HepG2 (cell line): Measurements from ENCODE around the gene SLC2A10. TPM values are rescaled to one million over a fixed set of nuclear protein-coding genes. Genes with fewer than 3 reads are reported as not detected.

Source experiments
- KLF16 ChIP-seq, 2 experiments: sonication (generic) in 1 of 2; formaldehyde crosslinking in 1 of 2; IDR thresholded peaks; 2 replicates each; pipeline versions ENCODE4 v1.6.1 to v1.8.0; 2016 to 2023; ENCODE audit warnings: missing genetic modification reagents in 2 of 2, missing compliant biosample characterization in 1 of 2
- LCORL ChIP-seq, 2 experiments: fragments of 450-650 bp in 1 of 2; sonication (generic) in 1 of 2; formaldehyde crosslinking in 1 of 2; IDR thresholded peaks; 2 replicates each; pipeline versions ENCODE4 v1.5.0 to v1.6.1; 2017 to 2020; ENCODE audit warnings: antibody characterized with exemption in 1 of 2, missing genetic modification reagents in 1 of 2
- POLR2G ChIP-seq: fragments of 200-400 bp; formaldehyde crosslinking; IDR thresholded peaks from 2 replicates; pipeline ENCODE4 v1.6.1; 2018; ENCODE audit warnings: mild to moderate bottlenecking, low read depth, low read length, moderate library complexity
- RBM22 ChIP-seq: fragments of 200-400 bp; formaldehyde crosslinking; optimal IDR thresholded peaks from 2 replicates; pipeline ENCODE3; 2017; ENCODE audit warnings: mild to moderate bottlenecking, low read length, moderate library complexity
- REL ChIP-seq: sonication (generic); formaldehyde crosslinking; conservative IDR thresholded peaks from 2 replicates; pipeline ENCODE4 v1.8.0; 2022; ENCODE audit warnings: mild to moderate bottlenecking, missing genetic modification reagents, moderate library complexity
- SIX4 ChIP-seq: sonication (generic); formaldehyde crosslinking; IDR thresholded peaks from 2 replicates; pipeline ENCODE4 v1.4.0; 2020; ENCODE audit warnings: missing genetic modification reagents
- TBL1XR1 ChIP-seq: fragments of 150-350 bp; IDR thresholded peaks from 2 replicates; pipeline ENCODE4 v1.6.1; 2014; ENCODE audit warnings: borderline replicate concordance, low read length; ENCODE audit not compliant: partially characterized antibody
- ZNF441 ChIP-seq: sonication (generic); formaldehyde crosslinking; IDR thresholded peaks from 2 replicates; pipeline ENCODE4 v1.7.0; 2021; ENCODE audit warnings: missing genetic modification reagents, borderline replicate concordance
- ZNF703 ChIP-seq: sonication (generic); formaldehyde crosslinking; IDR thresholded peaks from 2 replicates; pipeline ENCODE4 v1.5.1; 2020; ENCODE audit warnings: missing genetic modification reagents, mild to moderate bottlenecking, moderate library complexity, borderline replicate concordance
- polyA plus RNA-seq, 8 experiments: library from polyadenylated mRNA; depleted of rRNA in 3 of 8; stranded (reverse) in 7 of 8; unstranded in 1 of 8; fragments of >200 nt; fragmentation: Illumina TruSeq in 4 of 8; extraction: Trizol in 4 of 8; gene quantifications; 2 replicates each; pipeline versions ENCODE4 v1.2.1 to v1.2.3, GENCODE V29; 2011 to 2016; ENCODE audit warnings: low read depth in 4 of 8, missing spikeins in 1 of 8, mixed read lengths in 1 of 8; ENCODE audit not compliant: insufficient read depth in 1 of 8
- total RNA-seq, 5 experiments: library from RNA; depleted of rRNA; stranded (reverse); fragments of >200 nt; fragmentation: Illumina TruSeq; extraction: Trizol; gene quantifications; 2 replicates each; pipeline ENCODE4 v1.2.3, GENCODE V29; 2016; ENCODE audit warnings: low read depth in 1 of 5
- TF ChIP-seq, protein P1 (sequence below), 2 experiments: fragments of 450-650 bp in 1 of 2; sonication (generic) in 1 of 2; formaldehyde crosslinking in 1 of 2; IDR thresholded peaks; 2 replicates each; pipeline versions ENCODE4 v1.6.1 to v1.8.0; 2016 to 2022; ENCODE audit warnings: antibody characterized with exemption in 1 of 2, mild to moderate bottlenecking in 1 of 2, missing genetic modification reagents in 1 of 2
- TF ChIP-seq, protein P2 (sequence below): sonication (generic); formaldehyde crosslinking; conservative IDR thresholded peaks from 2 replicates; pipeline ENCODE4 v1.4.0; 2020; ENCODE audit warnings: missing genetic modification reagents
- TF ChIP-seq, protein P3 (sequence below): sonication (generic); formaldehyde crosslinking; IDR thresholded peaks from 2 replicates; pipeline ENCODE4 v1.4.0; 2020; ENCODE audit warnings: missing genetic modification reagents, borderline replicate concordance
- TF ChIP-seq, protein P4 (sequence below): IDR thresholded peaks from 2 replicates; pipeline ENCODE4 v1.6.1; 2012; ENCODE audit warnings: inconsistent platforms

SLC2A10 gene
- total and polyA plus RNA-seq, 2 of the 13 experiments (the other 11 are each of a cell fraction or from before 2014, with no cell fraction given): 16.0 to 18.4 TPM

DNA sequence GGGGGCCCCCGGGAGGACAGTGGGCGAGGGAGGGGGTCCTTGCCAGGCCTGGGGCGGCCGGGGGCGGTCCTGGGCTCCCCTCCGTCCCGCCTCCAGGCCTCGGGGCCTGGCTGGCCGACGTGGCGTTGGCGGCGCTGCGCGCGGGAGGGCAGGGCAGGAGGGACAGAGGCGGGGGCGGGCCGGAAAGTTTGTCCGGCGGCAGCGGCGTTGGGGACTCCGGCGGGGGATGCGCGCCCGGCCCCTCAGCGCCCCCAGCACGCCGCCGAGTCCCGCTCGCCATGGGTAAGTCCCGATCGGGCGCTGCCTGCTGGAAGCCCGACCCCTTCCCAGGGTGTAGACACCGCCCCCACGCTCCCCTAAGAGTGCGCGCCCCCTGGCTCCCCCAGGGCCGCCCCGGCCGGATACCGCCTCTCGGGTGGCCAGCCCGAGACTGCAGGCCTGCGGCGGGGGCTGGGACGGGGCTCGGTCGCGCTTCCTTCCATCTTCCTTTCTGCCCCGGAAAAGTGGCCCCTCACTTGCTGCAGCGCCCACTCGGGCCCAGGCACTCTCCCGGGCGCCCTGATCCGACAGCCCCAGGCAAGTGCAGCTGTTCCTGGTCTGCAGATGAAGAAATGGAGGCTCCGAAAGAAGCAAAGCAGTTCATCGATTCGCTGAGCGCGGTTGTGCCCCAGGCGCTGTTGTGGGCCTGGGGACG, at the start of gene SLC2A10 (continued):
- TF ChIP-seq RBM22 (no peak), TBL1XR1 (no peak), REL (CRISPR knock-in tag) (peak; percentile 98), LCORL (IDR thresholded peaks at IDR 0.05) (no peak), LCORL (CRISPR knock-in tag; IDR thresholded peaks at IDR 0.05) (peak; percentile 88), KLF16 (CRISPR knock-in tag; IDR thresholded peaks at IDR 0.05) (peak; percentile 77 to 84; a peak in 2 of 4 replicates), SIX4 (CRISPR knock-in tag) (no peak), ZNF703 (CRISPR knock-in tag) (peak; percentile 65; the same call in 1 of the 2 replicates), ZNF441 (CRISPR knock-in tag) (peak; percentile 38; the same call in 1 of the 2 replicates), POLR2G (peak; percentile 88)
- TF ChIP-seq, protein P1, sequence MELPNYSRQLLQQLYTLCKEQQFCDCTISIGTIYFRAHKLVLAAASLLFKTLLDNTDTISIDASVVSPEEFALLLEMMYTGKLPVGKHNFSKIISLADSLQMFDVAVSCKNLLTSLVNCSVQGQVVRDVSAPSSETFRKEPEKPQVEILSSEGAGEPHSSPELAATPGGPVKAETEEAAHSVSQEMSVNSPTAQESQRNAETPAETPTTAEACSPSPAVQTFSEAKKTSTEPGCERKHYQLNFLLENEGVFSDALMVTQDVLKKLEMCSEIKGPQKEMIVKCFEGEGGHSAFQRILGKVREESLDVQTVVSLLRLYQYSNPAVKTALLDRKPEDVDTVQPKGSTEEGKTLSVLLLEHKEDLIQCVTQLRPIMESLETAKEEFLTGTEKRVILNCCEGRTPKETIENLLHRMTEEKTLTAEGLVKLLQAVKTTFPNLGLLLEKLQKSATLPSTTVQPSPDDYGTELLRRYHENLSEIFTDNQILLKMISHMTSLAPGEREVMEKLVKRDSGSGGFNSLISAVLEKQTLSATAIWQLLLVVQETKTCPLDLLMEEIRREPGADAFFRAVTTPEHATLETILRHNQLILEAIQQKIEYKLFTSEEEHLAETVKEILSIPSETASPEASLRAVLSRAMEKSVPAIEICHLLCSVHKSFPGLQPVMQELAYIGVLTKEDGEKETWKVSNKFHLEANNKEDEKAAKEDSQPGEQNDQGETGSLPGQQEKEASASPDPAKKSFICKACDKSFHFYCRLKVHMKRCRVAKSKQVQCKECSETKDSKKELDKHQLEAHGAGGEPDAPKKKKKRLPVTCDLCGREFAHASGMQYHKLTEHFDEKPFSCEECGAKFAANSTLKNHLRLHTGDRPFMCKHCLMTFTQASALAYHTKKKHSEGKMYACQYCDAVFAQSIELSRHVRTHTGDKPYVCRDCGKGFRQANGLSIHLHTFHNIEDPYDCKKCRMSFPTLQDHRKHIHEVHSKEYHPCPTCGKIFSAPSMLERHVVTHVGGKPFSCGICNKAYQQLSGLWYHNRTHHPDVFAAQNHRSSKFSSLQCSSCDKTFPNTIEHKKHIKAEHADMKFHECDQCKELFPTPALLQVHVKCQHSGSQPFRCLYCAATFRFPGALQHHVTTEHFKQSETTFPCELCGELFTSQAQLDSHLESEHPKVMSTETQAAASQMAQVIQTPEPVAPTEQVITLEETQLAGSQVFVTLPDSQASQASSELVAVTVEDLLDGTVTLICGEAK (IDR thresholded peaks at IDR 0.05): no peak
- TF ChIP-seq, protein P1 (CRISPR knock-in tag; IDR thresholded peaks at IDR 0.05): peak; percentile 77
- TF ChIP-seq, protein P2, sequence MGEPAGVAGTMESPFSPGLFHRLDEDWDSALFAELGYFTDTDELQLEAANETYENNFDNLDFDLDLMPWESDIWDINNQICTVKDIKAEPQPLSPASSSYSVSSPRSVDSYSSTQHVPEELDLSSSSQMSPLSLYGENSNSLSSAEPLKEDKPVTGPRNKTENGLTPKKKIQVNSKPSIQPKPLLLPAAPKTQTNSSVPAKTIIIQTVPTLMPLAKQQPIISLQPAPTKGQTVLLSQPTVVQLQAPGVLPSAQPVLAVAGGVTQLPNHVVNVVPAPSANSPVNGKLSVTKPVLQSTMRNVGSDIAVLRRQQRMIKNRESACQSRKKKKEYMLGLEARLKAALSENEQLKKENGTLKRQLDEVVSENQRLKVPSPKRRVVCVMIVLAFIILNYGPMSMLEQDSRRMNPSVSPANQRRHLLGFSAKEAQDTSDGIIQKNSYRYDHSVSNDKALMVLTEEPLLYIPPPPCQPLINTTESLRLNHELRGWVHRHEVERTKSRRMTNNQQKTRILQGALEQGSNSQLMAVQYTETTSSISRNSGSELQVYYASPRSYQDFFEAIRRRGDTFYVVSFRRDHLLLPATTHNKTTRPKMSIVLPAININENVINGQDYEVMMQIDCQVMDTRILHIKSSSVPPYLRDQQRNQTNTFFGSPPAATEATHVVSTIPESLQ (CRISPR knock-in tag): no peak
- TF ChIP-seq, protein P3, sequence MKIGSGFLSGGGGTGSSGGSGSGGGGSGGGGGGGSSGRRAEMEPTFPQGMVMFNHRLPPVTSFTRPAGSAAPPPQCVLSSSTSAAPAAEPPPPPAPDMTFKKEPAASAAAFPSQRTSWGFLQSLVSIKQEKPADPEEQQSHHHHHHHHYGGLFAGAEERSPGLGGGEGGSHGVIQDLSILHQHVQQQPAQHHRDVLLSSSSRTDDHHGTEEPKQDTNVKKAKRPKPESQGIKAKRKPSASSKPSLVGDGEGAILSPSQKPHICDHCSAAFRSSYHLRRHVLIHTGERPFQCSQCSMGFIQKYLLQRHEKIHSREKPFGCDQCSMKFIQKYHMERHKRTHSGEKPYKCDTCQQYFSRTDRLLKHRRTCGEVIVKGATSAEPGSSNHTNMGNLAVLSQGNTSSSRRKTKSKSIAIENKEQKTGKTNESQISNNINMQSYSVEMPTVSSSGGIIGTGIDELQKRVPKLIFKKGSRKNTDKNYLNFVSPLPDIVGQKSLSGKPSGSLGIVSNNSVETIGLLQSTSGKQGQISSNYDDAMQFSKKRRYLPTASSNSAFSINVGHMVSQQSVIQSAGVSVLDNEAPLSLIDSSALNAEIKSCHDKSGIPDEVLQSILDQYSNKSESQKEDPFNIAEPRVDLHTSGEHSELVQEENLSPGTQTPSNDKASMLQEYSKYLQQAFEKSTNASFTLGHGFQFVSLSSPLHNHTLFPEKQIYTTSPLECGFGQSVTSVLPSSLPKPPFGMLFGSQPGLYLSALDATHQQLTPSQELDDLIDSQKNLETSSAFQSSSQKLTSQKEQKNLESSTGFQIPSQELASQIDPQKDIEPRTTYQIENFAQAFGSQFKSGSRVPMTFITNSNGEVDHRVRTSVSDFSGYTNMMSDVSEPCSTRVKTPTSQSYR (CRISPR knock-in tag): peak; percentile 26; the same call in 1 of the 2 replicates
- TF ChIP-seq, protein P4, sequence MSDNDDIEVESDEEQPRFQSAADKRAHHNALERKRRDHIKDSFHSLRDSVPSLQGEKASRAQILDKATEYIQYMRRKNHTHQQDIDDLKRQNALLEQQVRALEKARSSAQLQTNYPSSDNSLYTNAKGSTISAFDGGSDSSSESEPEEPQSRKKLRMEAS: peak; percentile 86
